Bronchial epithelial cell (primary cell): ENCODE measurements around the gene SRCIN1. TPM values are rescaled to one million over a fixed set of nuclear protein-coding genes. Genes with fewer than 3 reads are reported as not detected.

Experiments used
- DNase-seq: peaks from one replicate; pipeline ENCODE4 v3.0.0-alpha.2; 2010; ENCODE audit warnings: low read depth
- FAIRE-seq: peaks from 2 replicates; lab custom pipeline; 2011; peaks lifted over from hg19 to GRCh38; lab: Jason Lieb, UNC
- H3K27me3 ChIP-seq: 2 replicates; pipeline ENCODE4 v1.5.1; 2011; ENCODE audit warnings: low read length; ENCODE audit not compliant: control insufficient read depth, insufficient read depth
- H3K36me3 ChIP-seq: 2 replicates; pipeline ENCODE4 v1.5.1; 2011; ENCODE audit warnings: low read length; ENCODE audit not compliant: control insufficient read depth, insufficient read depth
- H3K4me3 ChIP-seq: 2 replicates; pipeline ENCODE4 v1.5.1; 2011; ENCODE audit warnings: mild to moderate bottlenecking, low read depth, low read length, control low read depth
- CTCF ChIP-seq: IDR thresholded peaks from 2 replicates; pipeline ENCODE4 v1.5.1; 2011; ENCODE audit warnings: mild to moderate bottlenecking, moderate library complexity, low read length, control low read depth, inconsistent platforms; ENCODE audit not compliant: insufficient read depth, severe bottlenecking
- total RNA-seq: library from RNA; depleted of rRNA; stranded (reverse); fragments of >200 nt; gene quantifications from 2 replicates; pipeline ENCODE4 v1.2.1, GENCODE V29; 2014

Gene SRCIN1
- total RNA-seq, 1 donor from 2014 or later: under 0.01 TPM

- no peak for FAIRE-seq
- peaks cover 2% of the 10 kb centered on the region for H3K27me3 ChIP-seq
- no peak for TF ChIP-seq CTCF
- no peak for DNase-seq
- H3K36me3 ChIP-seq: no peaks in the 10 kb centered on the region
- no peak overlapping the region for H3K4me3 ChIP-seq
Observed at GRCh38 chr17:38617967-38618760, 12.4 kb upstream of the SRCIN1 start.

GRCh38 chr17:38617074-38617860 is 11.5 kb upstream of the SRCIN1 start:
- Histone ChIP-seq H3K4me3 (no peak overlapping the region), H3K36me3 (no peaks in the 10 kb centered on the region), H3K27me3 (peaks cover 2% of the 10 kb centered on the region)
- no peak for DNase-seq
- TF ChIP-seq CTCF: no peak
- no peak for FAIRE-seq

- peaks cover 2% of the 10 kb centered on the region for H3K27me3 ChIP-seq
- DNase-seq: no peak
- H3K4me3 ChIP-seq: no peak overlapping the region
- no peak for TF ChIP-seq CTCF
- H3K36me3 ChIP-seq: no peaks in the 10 kb centered on the region
- FAIRE-seq: no peak
Observed at GRCh38 chr17:38616361-38616760, 10.6 kb upstream of the SRCIN1 start.

GRCh38 chr17:38613981-38614779 is 8.4 kb upstream of the SRCIN1 start:
- DNase-seq (no peak), FAIRE-seq (no peak)
- no peak for TF ChIP-seq CTCF
- peaks cover 2% of the 10 kb centered on the region for H3K27me3 ChIP-seq
- no peak overlapping the region for H3K4me3 ChIP-seq
- no peaks in the 10 kb centered on the region for H3K36me3 ChIP-seq

GRCh38 chr17:38613525-38613980 is 7.8 kb upstream of the SRCIN1 start:
- no peak for TF ChIP-seq CTCF

More at GRCh38 chr17:38613525-38613980, 7.8 kb upstream of the SRCIN1 start:
- DNase-seq (no peak), FAIRE-seq (no peak)
- H3K27me3 ChIP-seq: peaks cover 4% of the 10 kb centered on the region
- no peaks in the 10 kb centered on the region for H3K36me3 ChIP-seq
- H3K4me3 ChIP-seq: no peak overlapping the region
